Spleen (tissue), 11 donors: Measurements from ENCODE around the gene SPATA46. TPM values are rescaled to one million over a fixed set of nuclear protein-coding genes. Genes with fewer than 3 reads are reported as not detected.

Experiments used
- DNase-seq: peaks from one replicate; pipeline ENCODE4 v3.0.0-alpha.2; 2020
- H3K27ac ChIP-seq, 8 donors: fragments of 200-600 bp; sonication (generic) in 7 of 8; 1 replicate in 4 of 8; 2 replicates in 4 of 8; pipeline versions ENCODE4 v1.5.0 to v1.8.0; 2016 to 2021; ENCODE audit warnings: inconsistent platforms in 4 of 8, mild to moderate bottlenecking in 4 of 8, moderate library complexity in 1 of 8
- H3K27me3 ChIP-seq, 7 donors: fragments of 200-600 bp; sonication (generic) in 6 of 7; replicated peaks in 1 of 7; 1 replicate in 4 of 7; 2 replicates in 3 of 7; pipeline versions ENCODE4 v1.5.0 to v1.8.0; 2016 to 2021; ENCODE audit warnings: inconsistent platforms in 3 of 7, mild to moderate bottlenecking in 1 of 7
- H3K36me3 ChIP-seq, 6 donors: fragments of 200-600 bp; sonication (generic) in 5 of 6; 1 replicate in 4 of 6; 2 replicates in 2 of 6; pipeline versions ENCODE4 v1.5.0 to v1.8.0; 2016 to 2021; ENCODE audit warnings: inconsistent platforms in 2 of 6
- H3K4me1 ChIP-seq, 6 donors: fragments of 200-600 bp; sonication (generic) in 5 of 6; 1 replicate in 3 of 6; 2 replicates in 3 of 6; pipeline versions ENCODE4 v1.5.0 to v1.8.0; 2016 to 2021; ENCODE audit warnings: inconsistent platforms in 3 of 6
- H3K4me3 ChIP-seq, 8 donors: fragments of 200-600 bp; sonication (generic) in 7 of 8; 1 replicate in 4 of 8; 2 replicates in 4 of 8; pipeline versions ENCODE4 v1.5.0 to v1.8.0; 2016 to 2021; ENCODE audit warnings: inconsistent platforms in 4 of 8, mild to moderate bottlenecking in 4 of 8, moderate library complexity in 2 of 8
- H3K9me3 ChIP-seq, 8 donors: fragments of 200-600 bp; sonication (generic) in 7 of 8; 1 replicate in 4 of 8; 2 replicates in 4 of 8; pipeline versions ENCODE4 v1.5.0 to v1.8.0; 2016 to 2021; ENCODE audit warnings: inconsistent platforms in 4 of 8
- POLR2A ChIP-seq, 3 donors: fragments of 450-650 bp; IDR thresholded peaks; one replicate each; pipeline ENCODE4 v1.5.1; 2017; ENCODE audit warnings: antibody characterized with exemption in 3 of 3, mild to moderate bottlenecking in 1 of 3
- POLR2AphosphoS5 ChIP-seq, 3 donors: sonication (generic); formaldehyde crosslinking; IDR thresholded peaks; one replicate each; pipeline ENCODE4 v1.5.1; 2017; ENCODE audit warnings: antibody characterized with exemption in 3 of 3
- WGBS, 5 donors: extraction: QIAGEN DNeasy Blood & Tissue Kit in 3 of 5; methylation state at CpG; one replicate each; pipeline versions ENCODE4 v1.1.5 to v1.1.7; 2013 to 2018; 5-methylcytosine and 5-hydroxymethylcytosine counted together
- intact Hi-C: fragments of 100-400 bp; cut with DNase I; formaldehyde crosslinking; loops from one replicate; pipeline ENCODE4 v1.15.0; 2023; ENCODE audit warnings: low total_unique reads
- polyA plus RNA-seq, 3 donors: library from polyadenylated mRNA; stranded (reverse); fragments of 200-250 nt; gene quantifications; one replicate each; pipeline ENCODE4 v1.2.1, GENCODE V29; 2013
- total RNA-seq, 7 donors: library from RNA; depleted of rRNA in 3 of 7; stranded (reverse); fragments of >200 nt in 3 of 7; fragmentation: NEBNext Ultra II Directional in 4 of 7; extraction: Animal tissue kit (Norgen Biotek cat#: 25700) in 4 of 7; gene quantifications; one replicate each; pipeline versions ENCODE4 v1.1.0 to v1.2.1, GENCODE V29; 2016 to 2021
- TF ChIP-seq, protein P1 (sequence below), 11 experiments: fragments of 200-600 bp in 7 of 11; fragments of 450-650 bp in 4 of 11; sonication (generic) in 4 of 11; IDR thresholded peaks in 8 of 11; conservative IDR thresholded peaks in 3 of 11; 1 replicate in 7 of 11; 2 replicates in 4 of 11; pipeline versions ENCODE4 v1.4.0 to v1.8.0; 2016 to 2021; ENCODE audit warnings: antibody characterized with exemption in 11 of 11, inconsistent platforms in 4 of 11, mild to moderate bottlenecking in 1 of 11
- donor health status: healthy with polysubstance abuse.
- donor health status: DM: no; HTN: no; CAD: no; lungs with moderate emphysema.
- donor health status: DM: no; HTN: no; CAD: no.
- donor health status: Bipolar disorder and iron deficiency.
- donor health status: healthy.
- donor health status: DM: no; HTN: no; CAD: no.
- donor health status: DM: yes; HTN: yes; CAD: no.

Gene SPATA46
- total and polyA plus RNA-seq, 10 donors: not detected

DNA sequence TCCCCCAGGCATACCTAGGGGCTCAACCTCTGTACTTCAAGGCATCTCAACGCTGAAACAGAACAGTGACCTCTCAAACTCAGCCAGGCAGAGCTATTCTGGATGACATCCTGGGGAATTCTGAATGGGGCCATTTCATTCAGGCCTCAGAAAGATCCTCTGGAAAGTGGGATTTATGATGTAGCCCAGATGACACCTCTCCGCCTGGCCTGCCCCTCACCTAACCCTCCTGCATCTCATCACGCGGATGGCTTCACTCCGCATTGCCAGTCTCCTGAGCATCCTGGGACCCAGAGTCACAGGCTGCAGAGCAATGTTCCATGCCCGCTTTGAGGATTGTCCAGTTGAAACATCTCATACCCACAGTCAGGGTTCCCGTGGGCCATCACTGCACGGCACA, 1.2 kb downstream of the SPATA46 start:
- H3K4me1 ChIP-seq: no peaks in the 10 kb centered on the region
- intact Hi-C loops: no loop called here
- H3K27ac ChIP-seq: no peak overlapping the region
- no peaks in the 10 kb centered on the region for H3K9me3 ChIP-seq
- TF ChIP-seq POLR2A (IDR thresholded peaks at IDR 0.05) (no peak), POLR2AphosphoS5 (IDR thresholded peaks at IDR 0.05) (no peak)
- TF ChIP-seq, protein P1, sequence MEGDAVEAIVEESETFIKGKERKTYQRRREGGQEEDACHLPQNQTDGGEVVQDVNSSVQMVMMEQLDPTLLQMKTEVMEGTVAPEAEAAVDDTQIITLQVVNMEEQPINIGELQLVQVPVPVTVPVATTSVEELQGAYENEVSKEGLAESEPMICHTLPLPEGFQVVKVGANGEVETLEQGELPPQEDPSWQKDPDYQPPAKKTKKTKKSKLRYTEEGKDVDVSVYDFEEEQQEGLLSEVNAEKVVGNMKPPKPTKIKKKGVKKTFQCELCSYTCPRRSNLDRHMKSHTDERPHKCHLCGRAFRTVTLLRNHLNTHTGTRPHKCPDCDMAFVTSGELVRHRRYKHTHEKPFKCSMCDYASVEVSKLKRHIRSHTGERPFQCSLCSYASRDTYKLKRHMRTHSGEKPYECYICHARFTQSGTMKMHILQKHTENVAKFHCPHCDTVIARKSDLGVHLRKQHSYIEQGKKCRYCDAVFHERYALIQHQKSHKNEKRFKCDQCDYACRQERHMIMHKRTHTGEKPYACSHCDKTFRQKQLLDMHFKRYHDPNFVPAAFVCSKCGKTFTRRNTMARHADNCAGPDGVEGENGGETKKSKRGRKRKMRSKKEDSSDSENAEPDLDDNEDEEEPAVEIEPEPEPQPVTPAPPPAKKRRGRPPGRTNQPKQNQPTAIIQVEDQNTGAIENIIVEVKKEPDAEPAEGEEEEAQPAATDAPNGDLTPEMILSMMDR (IDR thresholded peaks at IDR 0.05 in 8 of 11, conservative IDR thresholded peaks at IDR 0.05 in 3 of 11): no peak
- WGBS, 5 donors: 76 to 90% (median 83%) methylated on average over 7 to 8 of the region's 8 CpGs
- H3K4me3 ChIP-seq: no peak overlapping the region
- no peak for DNase-seq
- H3K36me3 ChIP-seq: peaks cover 0 to 11% (median 0%) of the 10 kb centered on the region in 6 donors
- no peaks in the 10 kb centered on the region for H3K27me3 ChIP-seq

DNA sequence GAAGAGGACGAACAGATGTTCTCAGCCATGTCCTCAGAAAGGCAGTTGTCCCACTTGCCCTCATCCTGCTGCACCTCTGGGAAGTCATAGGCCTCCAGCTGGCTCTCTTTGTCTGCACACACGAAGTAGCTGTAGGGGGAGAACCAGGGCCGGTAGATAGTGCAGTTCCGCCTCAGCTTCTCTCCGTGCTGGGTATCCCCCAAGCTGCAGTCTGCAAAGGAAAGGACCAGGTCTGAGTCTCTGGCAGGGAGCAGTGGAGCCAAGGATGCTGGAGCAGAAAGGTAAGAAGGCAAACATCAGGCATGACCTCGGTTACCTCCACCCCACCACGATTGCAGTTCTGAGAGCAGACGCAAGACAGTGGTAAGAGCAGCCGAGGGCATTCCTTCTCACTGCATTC, 2.2 kb downstream of the SPATA46 start:
- WGBS, 5 donors: 73 to 85% (median 82%) methylated on average over 6 to 9 of the region's 9 CpGs
- peaks cover 0 to 11% (median 0%) of the 10 kb centered on the region in 6 donors for H3K36me3 ChIP-seq
- no peak for TF ChIP-seq POLR2AphosphoS5 (IDR thresholded peaks at IDR 0.05)
- TF ChIP-seq, protein P1 (IDR thresholded peaks at IDR 0.05 in 8 of 11, conservative IDR thresholded peaks at IDR 0.05 in 3 of 11): no peak
- TF ChIP-seq POLR2A (IDR thresholded peaks at IDR 0.05): no peak
- no peaks in the 10 kb centered on the region for H3K4me1 ChIP-seq
- DNase-seq: no peak
- no peaks in the 10 kb centered on the region for H3K9me3 ChIP-seq
- intact Hi-C loops: no loop called here
- no peaks in the 10 kb centered on the region for H3K27me3 ChIP-seq
- no peak overlapping the region for H3K27ac ChIP-seq
- H3K4me3 ChIP-seq: no peak overlapping the region

DNA sequence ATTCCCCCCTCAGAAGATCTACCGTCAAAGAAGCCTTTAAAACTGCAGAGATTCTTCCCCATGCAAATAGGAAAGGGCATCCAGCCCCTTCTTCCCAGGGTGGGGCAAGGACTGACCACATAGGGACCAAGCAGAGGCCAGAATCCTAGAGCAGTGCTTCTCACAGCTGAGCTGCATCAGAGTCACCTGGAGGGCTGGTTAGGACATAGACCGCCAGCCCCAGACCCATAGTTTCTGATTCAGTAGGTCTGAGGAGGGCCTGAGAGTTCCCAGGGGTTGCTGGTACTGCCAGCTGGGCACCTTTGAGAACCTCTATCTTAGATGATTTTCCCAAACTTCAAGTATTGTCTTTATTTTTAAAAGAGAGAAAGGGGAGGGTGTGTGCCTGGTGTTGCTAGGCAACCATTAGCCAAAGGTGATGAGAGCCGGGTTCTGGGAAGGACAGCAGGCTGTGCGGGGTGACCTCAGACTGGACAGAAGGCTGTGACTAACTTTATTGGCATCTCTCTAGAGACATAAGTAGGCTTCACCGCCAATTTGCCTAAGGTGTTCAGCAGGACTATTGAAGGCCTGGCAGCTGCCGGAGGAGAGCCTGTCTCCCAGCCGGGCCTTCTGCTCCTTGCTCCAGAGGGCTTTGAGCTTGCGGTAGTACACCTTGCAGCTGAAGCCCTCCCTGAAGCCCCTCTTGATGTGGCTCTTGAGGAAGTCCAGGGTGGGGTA, 3.0 kb downstream of the SPATA46 start:
- intact Hi-C loops: no loop called here

DNA sequence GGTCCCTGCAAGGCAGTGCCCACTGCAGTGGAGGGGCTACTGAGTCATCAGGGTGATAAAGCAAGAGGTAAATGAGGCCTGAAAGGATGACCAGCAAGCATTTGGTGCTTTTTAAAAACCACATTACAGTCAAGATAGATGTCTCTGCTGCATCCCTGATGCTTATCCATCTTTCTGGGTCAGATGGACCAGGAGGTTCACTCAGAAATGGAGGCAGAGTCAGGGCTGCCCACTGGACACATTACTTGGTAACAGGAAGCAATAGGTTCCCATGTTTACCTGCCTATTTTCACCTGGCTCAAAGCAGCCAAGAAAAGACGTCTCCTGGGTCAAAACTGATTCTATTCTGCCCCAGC, 3.6 kb downstream of the SPATA46 start:
- no peak for TF ChIP-seq POLR2AphosphoS5 (IDR thresholded peaks at IDR 0.05)
- TF ChIP-seq POLR2A (IDR thresholded peaks at IDR 0.05): no peak
- TF ChIP-seq, protein P1 (IDR thresholded peaks at IDR 0.05 in 8 of 11, conservative IDR thresholded peaks at IDR 0.05 in 3 of 11): no peak
- Histone ChIP-seq H3K4me1 (no peaks in the 10 kb centered on the region), H3K9me3 (no peaks in the 10 kb centered on the region), H3K4me3 (no peak overlapping the region), H3K27me3 (no peaks in the 10 kb centered on the region), H3K36me3 (peaks cover 0 to 13% (median 0%) of the 10 kb centered on the region in 6 donors), H3K27ac (no peak overlapping the region)
- intact Hi-C loops: no loop called here
- 72 to 88% (median 79%) methylated on average over 1 of the region's 1 CpG for WGBS, 5 donors
- no peak for DNase-seq

More for the DNA sequence above, 3.0 kb downstream of the SPATA46 start:
- 88 to 96% (median 95%) methylated on average over 6 to 8 of the region's 8 CpGs for WGBS, 5 donors
- Histone ChIP-seq H3K27me3 (no peaks in the 10 kb centered on the region), H3K4me1 (no peaks in the 10 kb centered on the region), H3K36me3 (peaks cover 0 to 11% (median 0%) of the 10 kb centered on the region in 6 donors), H3K27ac (no peak overlapping the region), H3K9me3 (no peaks in the 10 kb centered on the region), H3K4me3 (no peak overlapping the region)
- TF ChIP-seq POLR2AphosphoS5 (IDR thresholded peaks at IDR 0.05): no peak
- TF ChIP-seq, protein P1 (IDR thresholded peaks at IDR 0.05 in 8 of 11, conservative IDR thresholded peaks at IDR 0.05 in 3 of 11): no peak
- TF ChIP-seq POLR2A (IDR thresholded peaks at IDR 0.05): no peak
- DNase-seq: no peak
